ENCODE measurements around the gene BRPF3. TPM values are rescaled to one million over a fixed set of nuclear protein-coding genes. Genes with fewer than 3 reads are reported as not detected.
A peak's percentile ranks its signal among the peaks of the same experiment; 100 is the strongest.

Gene BRPF3
- 42.9 and 59.6 TPM in 2 replicates for total RNA-seq (2011; cell fraction: chromatin; rRNA removed; ENCODE audit: low replicate concordance)
- 23.3 and 37.0 TPM in 2 replicates for total RNA-seq (2011; cell fraction: nucleolus; rRNA removed)
- total RNA-seq (2011; cell fraction: nucleoplasm; rRNA removed) = 28.0 and 31.7 TPM in 2 replicates
- total RNA-seq (2014; rRNA removed) (6.2 and 7.1 TPM in 2 replicates), total RNA-seq (2014; rRNA removed; fragmentation: Illumina TruSeq; extraction: Trizol) (5.4 and 5.6 TPM in 2 replicates), total RNA-seq (2015; rRNA removed; fragmentation: Illumina TruSeq; extraction: Trizol) (8.3 and 8.8 TPM in 2 replicates), total RNA-seq (2021) (15.7 and 17.4 TPM in 2 replicates), polyA plus RNA-seq (2011; rRNA removed) (8.0 and 9.4 TPM in 2 replicates), polyA plus RNA-seq (2014; fragmentation: Illumina TruSeq; extraction: Trizol) (17.9 and 19.3 TPM in 2 replicates), polyA plus RNA-seq (2014; fragmentation: Nextera tagmentation; extraction: Ambion mirVana) (1 to 10 TPM; 2.2 to 2.5 TPM), polyA plus RNA-seq (2014; rRNA removed) (11.1 and 12.6 TPM in 2 replicates), polyA minus RNA-seq (2011; rRNA and poly(A)+ RNA removed) (16.3 and 16.7 TPM in 2 replicates), Bru-seq, nascent RNA (percentile 62 among the genes with signal in this experiment), BruChase-seq, experiment 1, labeled RNA remaining after a 2-hour chase (percentile 67 among the genes with signal in this experiment), BruChase-seq, experiment 2, labeled RNA remaining after a 6-hour chase (percentile 68 among the genes with signal in this experiment)
- polyA plus RNA-seq (2011; cell fraction: cytosol; rRNA removed) = 8.8 and 10.7 TPM in 2 replicates
- 18.6 and 33.2 TPM in 2 replicates for polyA plus RNA-seq (2011; cell fraction: nucleus; rRNA removed)
- polyA plus RNA-seq (2012) = 13.0 and 15.4 TPM in 2 replicates
- 8.3 and 11.7 TPM in 2 replicates for polyA minus RNA-seq (2011; cell fraction: cytosol; rRNA and poly(A)+ RNA removed)
- 25.2 and 29.1 TPM in 2 replicates for polyA minus RNA-seq (2011; cell fraction: nucleus; rRNA and poly(A)+ RNA removed)
- long read RNA-seq, experiment 1, partial matches to known transcripts = 64 of 66 reads
- long read RNA-seq, experiment 1, other reads (novel, unspliced or antisense) = 2 of 66 reads
- long read RNA-seq, experiment 2, partial matches to known transcripts = 2 of 9 reads
- long read RNA-seq, experiment 2, other reads (novel, unspliced or antisense) = 6 of 9 reads
- long read RNA-seq, experiment 3, partial matches to known transcripts = 1 of 4 reads
- long read RNA-seq, experiment 3, other reads (novel, unspliced or antisense) = 3 of 4 reads

GRCh38 chr6:36196113-36196879, at the start of gene BRPF3:
BRPF3 (plus strand) TSS chr6:36196744; CDS start chr6:36200323, 3,579 bp downstream.
- no peaks in the 10 kb centered on the region for H4K20me1 ChIP-seq (replicated peaks; ENCODE audit: control insufficient read depth, insufficient read depth, low read length)
- H3K9me3 ChIP-seq (replicated peaks; ENCODE audit: control insufficient read depth, insufficient read depth, low read depth, low read length) = no peaks in the 10 kb centered on the region
- in situ Hi-C loops (cut with MboI) (no loop called here), intact Hi-C loops (cut with micrococcal nuclease) (loop anchor here (2.0 kb wide), 1 partner anchor 73 kb away; no protein-coding TSS in a partner anchor)
- no peaks in the 10 kb centered on the region for H3K9me1 ChIP-seq (ENCODE audit: control insufficient read depth, insufficient read depth, low read length)
- H3K4me1 ChIP-seq (replicated peaks in 1 of 2; ENCODE audit: control insufficient read depth in 2 of 2, insufficient read depth in 2 of 2, low read length in 2 of 2) = peaks cover 8 to 12% of the 10 kb centered on the region in 2 experiments; a peak in 3 of 5 replicates
- peak within 1 kb of the TSS; percentile 72 for H3K4me3 ChIP-seq
- FAIRE-seq = peak; percentile 75
- under 1% methylated on average over 47 of the region's 79 CpGs for WGBS (ENCODE audit: insufficient coverage, low coverage, missing lambda C conversion rate)
- peak within 1 kb of the TSS; percentile 87 for H3K27ac ChIP-seq (ENCODE audit: extremely low read depth, low read depth, low read length)
- H3K9ac ChIP-seq (ENCODE audit: insufficient read depth in 1 of 2, low read depth in 2 of 2, low read length in 2 of 2) = peak within 1 kb of the TSS; percentile 75 to 96
- peaks cover 16% of the 10 kb centered on the region for H3K79me2 ChIP-seq (ENCODE audit: control insufficient read depth, insufficient read depth, low read length)
- H3K27me3 ChIP-seq (ENCODE audit: control insufficient read depth in 2 of 2, insufficient read depth in 2 of 2, low read length in 2 of 2) = no peaks in the 10 kb centered on the region
- ChIA-PET POLR2A (interaction anchor here (2.4 to 3.7 kb wide), 2 partner anchors 12 to 20 kb away, joined by 9 to 23 read pairs; no protein-coding TSS in a partner anchor), CTCF (ENCODE audit: low intra/inter-chr PET ratio) (interaction anchor here (0.7 to 2.0 kb wide), 4 partner anchors 56 to 102 kb away, joined by 3 to 7 read pairs (median 6); no protein-coding TSS in a partner anchor)
- H3K4me2 ChIP-seq (ENCODE audit: insufficient read depth, low read length) = peak within 1 kb of the TSS; percentile 84
- peak within 1 kb of the TSS; percentile 93 for H2AFZ ChIP-seq (ENCODE audit: low read depth, low read length)
- peaks cover 18% of the 10 kb centered on the region; the same call in 2 of the 3 replicates for H3K36me3 ChIP-seq (ENCODE audit: control insufficient read depth, insufficient read depth, low read length)
- peak; percentile 90 for ATAC-seq
- BruUV-seq (replicated peaks) = no TSS peak
- peak; percentile 83 to 91 (median 88) for DNase-seq (ENCODE audit: extremely low read depth in 1 of 4, low spot score in 3 of 4)
- TF ChIP-seq ZNF324 (CRISPR knock-in tag; IDR thresholded peaks at IDR 0.05) = no peak
- TF ChIP-seq GABPB2 (CRISPR knock-in tag; conservative IDR thresholded peaks at IDR 0.05) = no peak
- TF ChIP-seq ZBTB7A (IDR thresholded peaks at IDR 0.05; ENCODE audit: borderline replicate concordance, control insufficient read depth, low read depth, low read length) = peak; percentile 58; the same call in 1 of the 2 replicates
- TF ChIP-seq ZBTB49 (CRISPR knock-in tag; IDR thresholded peaks at IDR 0.05; ENCODE audit: borderline replicate concordance) = no peak
- peak; percentile 22; the same call in 1 of the 2 replicates for TF ChIP-seq JUN (IDR thresholded peaks at IDR 0.05; ENCODE audit: borderline replicate concordance, low read depth, low read length)
- no peak for TF ChIP-seq JUN (CRISPR knock-in tag; IDR thresholded peaks at IDR 0.05; ENCODE audit: borderline replicate concordance)
- TF ChIP-seq KDM4B (IDR thresholded peaks at IDR 0.05; ENCODE audit: borderline replicate concordance in 2 of 2, low read depth in 1 of 2) = no peak
- TF ChIP-seq FOXM1 (IDR thresholded peaks at IDR 0.05; ENCODE audit: low read depth) = no peak
- TF ChIP-seq FOXM1 (CRISPR knock-in tag; IDR thresholded peaks at IDR 0.05; ENCODE audit: low read depth) = no peak
- no peak for TF ChIP-seq E4F1 (CRISPR knock-in tag; IDR thresholded peaks at IDR 0.05; ENCODE audit: borderline replicate concordance)
